ENCODE results near the gene PRKAA1. TPM values are rescaled to one million over a fixed set of nuclear protein-coding genes. Genes with fewer than 3 reads are reported as not detected.

PRKAA1 gene
- polyA plus RNA-seq, 1 donor from 2014 or later, result 66.9 TPM

- Histone ChIP-seq H3K9ac (ENCODE audit: low read length) (no peak overlapping the region), H3K27ac (ENCODE audit: low read length) (no peak overlapping the region), H3K36me3 (ENCODE audit: insufficient read depth, low read length) (no peaks in the 10 kb centered on the region)
Measured at GRCh38 chr5:40775085-40775845, 22.9 kb downstream of the PRKAA1 start.

GRCh38 chr5:40774623-40775022 lies 23.6 kb downstream of the PRKAA1 start:
- Histone ChIP-seq H4K20me1 (ENCODE audit: insufficient read depth) (no peaks in the 10 kb centered on the region), H3K79me2 (replicated peaks; ENCODE audit: insufficient read depth, low read length) (peaks cover 15% of the 10 kb centered on the region), H3K36me3 (ENCODE audit: insufficient read depth, low read length) (no peaks in the 10 kb centered on the region), H3K9ac (ENCODE audit: low read length) (no peak overlapping the region), H3K27ac (ENCODE audit: low read length) (no peak overlapping the region), H3K9me3 (ENCODE audit: low read length) (no peaks in the 10 kb centered on the region), H3K4me2 (ENCODE audit: low read length) (no peak overlapping the region), H3K4me3 (ENCODE audit: low read length) (no peak overlapping the region), H3K9me2 (ENCODE audit: insufficient read depth, low read length) (no peaks in the 10 kb centered on the region), H3K27me3 (ENCODE audit: insufficient read depth, low read depth, low read length) (no peaks in the 10 kb centered on the region), H3F3A (ENCODE audit: insufficient read depth, low read length, poor library complexity, severe bottlenecking) (no peaks in the 10 kb centered on the region), H2AFZ (ENCODE audit: low read depth, low read length) (no peak overlapping the region)
- no peak for TF ChIP-seq TAF1 (IDR thresholded peaks at IDR 0.05; ENCODE audit: low read depth)
- no peak for TF ChIP-seq CTCF (IDR thresholded peaks at IDR 0.05; ENCODE audit: poor library complexity, severe bottlenecking)
- TF ChIP-seq REST (IDR thresholded peaks at IDR 0.05; ENCODE audit: borderline replicate concordance), result no peak
- TF ChIP-seq EP300 (conservative IDR thresholded peaks at IDR 0.05; ENCODE audit: poor library complexity, severe bottlenecking), result no peak
- no peak for TF ChIP-seq SMC3 (conservative IDR thresholded peaks at IDR 0.05; ENCODE audit: poor library complexity)

More at GRCh38 chr5:40775085-40775845, 22.9 kb downstream of the PRKAA1 start:
- Histone ChIP-seq H3K4me3 (ENCODE audit: low read length) (no peak overlapping the region), H3K9me3 (ENCODE audit: low read length) (no peaks in the 10 kb centered on the region), H3K4me2 (ENCODE audit: low read length) (no peak overlapping the region), H3K9me2 (ENCODE audit: insufficient read depth, low read length) (no peaks in the 10 kb centered on the region), H3K79me2 (replicated peaks; ENCODE audit: insufficient read depth, low read length) (peaks cover 22% of the 10 kb centered on the region), H3K27me3 (ENCODE audit: insufficient read depth, low read depth, low read length) (no peaks in the 10 kb centered on the region), H4K20me1 (ENCODE audit: insufficient read depth) (no peaks in the 10 kb centered on the region), H3F3A (ENCODE audit: insufficient read depth, low read length, poor library complexity, severe bottlenecking) (no peaks in the 10 kb centered on the region), H2AFZ (ENCODE audit: low read depth, low read length) (no peak overlapping the region)
- no peak for TF ChIP-seq RAD21 (conservative IDR thresholded peaks at IDR 0.05)
- TF ChIP-seq SMC3 (conservative IDR thresholded peaks at IDR 0.05; ENCODE audit: poor library complexity), result no peak
- no peak for TF ChIP-seq POLR2AphosphoS5 (IDR thresholded peaks at IDR 0.05)
- no peak for TF ChIP-seq CTCF (IDR thresholded peaks at IDR 0.05; ENCODE audit: poor library complexity, severe bottlenecking)
- no peak for TF ChIP-seq MXI1 (conservative IDR thresholded peaks at IDR 0.05; ENCODE audit: poor library complexity, severe bottlenecking)
- TF ChIP-seq REST (IDR thresholded peaks at IDR 0.05; ENCODE audit: borderline replicate concordance), result no peak
- no peak for TF ChIP-seq EZH2 (IDR thresholded peaks at IDR 0.05; ENCODE audit: borderline replicate concordance, insufficient read depth, low read length, poor library complexity, severe bottlenecking)

All from neural cell (in vitro differentiated cells).